GM18511 (cell line): ENCODE results near the gene PROP1.
"Not testable (repeated sequence)": the region's sequence is repeated elsewhere in the genome, so short reads cannot be mapped to it uniquely, and the experiment has no call there.

Source experiments
- ATAC-seq: cut with Tn5 transposase; IDR thresholded peaks from one replicate; pipeline ENCODE4 v1.9.1; 2021; ENCODE audit warnings: mild to moderate bottlenecking, moderate library complexity; ENCODE audit not compliant: unreplicated experiment

The PROP1 gene

GRCh38 chr5:177995691-177996595 is at the start of gene PROP1:
PROP1 (minus strand) TSS chr5:177996242; CDS start chr5:177995933, 309 bp downstream.
- no peak for ATAC-seq

- not testable (repeated sequence) for ATAC-seq
Measured at GRCh38 chr5:178019379-178020030, 23.5 kb upstream of the PROP1 start.

GRCh38 chr5:178012758-178013157 is 16.7 kb upstream of the PROP1 start:
- not testable (repeated sequence) for ATAC-seq

GRCh38 chr5:178011816-178012554 is 15.9 kb upstream of the PROP1 start:
- ATAC-seq = not testable (repeated sequence)

GRCh38 chr5:178007272-178007671 is 11.2 kb upstream of the PROP1 start:
- not testable (repeated sequence) for ATAC-seq

GRCh38 chr5:178006536-178007231 is 10.6 kb upstream of the PROP1 start:
- ATAC-seq = peak; percentile 85

GRCh38 chr5:178006181-178006535 is 10.1 kb upstream of the PROP1 start:
- ATAC-seq = peak; percentile 30

- no peak for ATAC-seq
Measured at GRCh38 chr5:177997846-177998245, 1.8 kb upstream of the PROP1 start.

- ATAC-seq = no peak
Measured at GRCh38 chr5:177997319-177997670, 1.3 kb upstream of the PROP1 start.

- no peak for ATAC-seq
Measured at GRCh38 chr5:177996660-177997318, 747 bp upstream of the PROP1 start.

GRCh38 chr5:177994561-177995190 is 1.4 kb downstream of the PROP1 start:
- no peak for ATAC-seq

- no peak for ATAC-seq
Measured at GRCh38 chr5:177994063-177994462, 2.0 kb downstream of the PROP1 start.

- no peak for ATAC-seq
Measured at GRCh38 chr5:177992466-177992865, 3.6 kb downstream of the PROP1 start.

GRCh38 chr5:177988989-177989625 is 6.9 kb downstream of the PROP1 start:
- no peak for ATAC-seq

GRCh38 chr5:177987326-177987725 is 8.7 kb downstream of the PROP1 start:
- no peak for ATAC-seq

- no peak for ATAC-seq
Measured at GRCh38 chr5:177985430-177986040, 10.5 kb downstream of the PROP1 start.

GRCh38 chr5:177984584-177985206 is 11.3 kb downstream of the PROP1 start:
- ATAC-seq = no peak

- no peak for ATAC-seq
Measured at GRCh38 chr5:177983763-177984583, 12.1 kb downstream of the PROP1 start.
